RCC 7860 (cell line): ENCODE data around the gene PRUNE2.
A peak's percentile ranks its signal among the peaks of the same experiment; 100 is the strongest.

ENCODE experiments used
- DNase-seq: peaks from one replicate; pipeline ENCODE4 v3.0.0-alpha.2; 2015; ENCODE audit warnings: low spot score
- FAIRE-seq: peaks from 2 replicates; lab custom pipeline; 2012; peaks lifted over from hg19 to GRCh38; lab: Jason Lieb, UNC

The PRUNE2 gene

DNA sequence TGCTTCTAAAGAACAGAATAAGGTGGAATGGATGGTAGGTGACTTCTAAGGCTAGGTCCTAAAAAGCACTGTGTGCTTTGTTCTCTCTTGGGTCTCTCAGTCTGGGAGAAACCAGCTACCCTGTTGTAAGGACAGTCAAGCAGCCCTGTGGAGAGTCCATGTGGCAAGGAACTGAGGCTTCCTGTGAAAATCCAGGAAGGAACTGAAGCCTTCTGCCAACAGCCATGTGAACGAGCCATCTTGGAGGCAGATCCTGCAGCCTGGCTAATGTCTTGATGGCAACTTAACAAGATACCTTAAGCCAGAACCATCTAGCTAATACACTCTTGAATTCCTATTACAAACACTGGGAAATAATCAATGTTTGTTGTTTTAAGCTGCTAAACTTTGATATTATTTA, 241.8 kb downstream of the PRUNE2 start:
- no peak for DNase-seq
- no peak for FAIRE-seq

- no peak for FAIRE-seq
These were observed 243.2 kb downstream of the PRUNE2 start for GRCh38 chr9:76662476-76663281.

DNA sequence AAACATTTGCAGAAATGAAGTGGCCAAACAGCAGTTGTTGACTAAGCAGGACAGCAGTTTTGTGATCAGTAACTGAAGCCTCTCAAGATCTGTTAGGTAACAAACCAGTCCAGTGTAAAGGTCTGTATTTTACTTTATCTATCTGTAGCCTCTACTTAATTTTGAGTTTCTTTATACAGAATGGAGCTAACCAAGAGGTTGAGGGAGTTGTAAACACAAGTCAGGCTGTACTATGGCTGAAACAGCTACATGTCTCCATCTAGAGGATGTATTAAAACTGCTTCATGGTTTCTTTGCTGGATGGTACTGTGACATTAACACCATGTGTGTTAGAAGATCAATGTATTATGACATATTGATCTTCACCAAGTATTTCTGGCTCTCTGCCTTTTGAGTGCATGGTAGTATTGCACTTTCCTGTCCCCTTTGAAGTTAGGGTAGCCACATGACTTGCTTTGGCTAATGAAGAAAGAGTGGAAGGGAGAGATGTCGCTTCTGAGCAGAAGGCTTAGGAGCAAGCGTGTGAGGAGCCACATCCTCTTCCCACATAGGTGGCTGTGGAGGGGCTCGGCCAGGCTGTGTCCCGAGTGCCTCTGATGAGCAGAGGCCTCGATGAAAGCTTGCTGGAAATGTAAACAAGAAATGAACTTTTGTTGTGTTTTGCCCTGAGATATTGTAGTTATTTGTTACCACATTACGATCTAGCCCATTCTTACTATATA, 247.2 kb downstream of the PRUNE2 start:
- FAIRE-seq (peak; percentile 87), DNase-seq (peak; percentile 65)

More at GRCh38 chr9:76662476-76663281, 243.2 kb downstream of the PRUNE2 start:
- no peak for DNase-seq

DNA sequence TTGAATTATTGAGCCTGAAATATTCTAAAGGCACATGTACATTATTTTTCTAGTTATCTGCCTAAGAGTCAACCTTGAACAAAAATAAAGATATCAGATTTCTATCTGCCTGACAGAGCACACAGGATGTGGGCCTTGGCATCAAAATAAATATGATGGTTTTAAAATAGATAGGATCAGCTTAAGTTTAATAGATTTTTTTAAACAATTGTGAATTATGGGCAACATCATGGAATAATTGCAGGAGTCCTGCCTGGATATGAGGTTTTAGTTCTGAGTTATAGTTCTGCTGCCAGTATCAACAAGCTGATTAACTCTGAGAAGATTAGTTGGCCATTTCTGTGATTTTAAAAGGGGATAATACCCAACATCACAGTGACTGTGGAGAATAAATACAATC, 248.6 kb downstream of the PRUNE2 start:
- DNase-seq = no peak
- no peak for FAIRE-seq

GRCh38 chr9:76655971-76656370, 249.9 kb downstream of the PRUNE2 start:
- DNase-seq (no peak), FAIRE-seq (no peak)

- no peak for DNase-seq
- no peak for FAIRE-seq
These were observed 250.8 kb downstream of the PRUNE2 start for GRCh38 chr9:76655121-76655541.

DNA sequence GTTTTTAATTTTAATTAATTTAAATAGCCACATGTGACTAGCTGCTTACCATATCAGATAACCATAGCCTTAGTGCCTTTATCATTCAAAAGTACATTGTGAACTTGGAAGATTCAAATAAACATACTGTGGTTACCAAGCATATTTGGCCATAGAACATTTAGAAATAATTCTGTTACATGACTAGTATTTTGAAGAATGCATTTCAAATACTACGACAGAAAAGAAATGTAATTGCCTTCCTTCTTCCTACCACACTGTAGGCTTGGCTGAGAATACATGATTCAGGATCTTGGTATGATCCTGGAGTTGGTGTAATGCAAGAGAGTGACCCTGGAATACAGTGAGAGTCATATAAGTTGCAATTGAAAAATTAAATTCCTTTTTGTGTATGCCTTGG, 251.3 kb downstream of the PRUNE2 start:
- DNase-seq = peak; percentile 94
- peak; percentile 97 for FAIRE-seq

GRCh38 chr9:76654051-76654461, 251.9 kb downstream of the PRUNE2 start:
- no peak for DNase-seq
- FAIRE-seq = no peak

- FAIRE-seq (no peak), DNase-seq (peak; percentile 39)
These were observed 253.0 kb downstream of the PRUNE2 start for GRCh38 chr9:76652894-76653293.

DNA sequence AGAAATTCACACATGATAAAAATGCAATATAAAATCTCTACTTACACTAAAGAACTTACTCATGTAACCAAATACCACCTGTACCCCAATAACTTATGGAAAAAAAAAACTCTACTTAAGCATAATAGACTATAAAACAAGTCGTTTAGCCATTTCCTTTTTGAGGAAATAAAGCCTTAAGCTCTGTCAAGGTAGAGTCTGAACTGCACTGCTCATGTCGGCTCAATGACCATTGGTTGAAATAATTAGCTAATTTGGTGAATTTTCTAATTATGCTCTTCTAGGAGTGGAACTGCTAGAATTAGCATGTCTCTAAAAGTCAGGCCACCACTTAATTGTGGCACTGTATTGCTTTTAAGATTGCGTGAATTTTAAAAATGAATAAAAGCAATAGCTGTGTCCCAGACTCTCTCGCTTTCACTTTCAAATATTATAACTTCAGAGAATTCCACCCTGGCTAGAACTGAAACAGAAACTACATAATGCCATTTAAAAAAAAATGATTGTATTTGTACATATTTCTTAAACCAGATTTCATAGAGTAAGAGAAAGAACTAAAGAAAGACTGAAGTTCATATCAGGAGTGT, 254.7 kb downstream of the PRUNE2 start:
- DNase-seq = no peak
- no peak for FAIRE-seq

- FAIRE-seq = no peak
These were observed 255.2 kb downstream of the PRUNE2 start for GRCh38 chr9:76650692-76651091.

DNA sequence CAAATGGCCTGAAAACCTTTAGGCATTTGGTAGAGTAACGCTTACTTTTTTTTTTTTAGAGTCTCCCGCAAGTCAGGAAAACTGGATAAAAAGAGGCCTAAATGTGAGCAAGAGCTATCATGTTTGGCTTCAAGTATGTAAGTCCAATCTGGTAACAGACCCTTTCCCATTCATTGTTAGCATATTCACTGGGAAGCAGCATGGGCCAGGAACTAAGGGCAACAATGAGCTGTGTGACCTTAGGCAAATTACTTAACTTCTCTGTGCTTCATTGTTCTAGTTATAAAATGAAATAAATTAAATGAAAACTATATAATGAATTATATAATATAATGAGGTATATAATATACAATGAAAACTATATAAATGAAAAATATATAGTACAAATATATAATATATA, 256.0 kb downstream of the PRUNE2 start:
- DNase-seq (no peak), FAIRE-seq (peak; percentile 89)

More at GRCh38 chr9:76650692-76651091, 255.2 kb downstream of the PRUNE2 start:
- no peak for DNase-seq

DNA sequence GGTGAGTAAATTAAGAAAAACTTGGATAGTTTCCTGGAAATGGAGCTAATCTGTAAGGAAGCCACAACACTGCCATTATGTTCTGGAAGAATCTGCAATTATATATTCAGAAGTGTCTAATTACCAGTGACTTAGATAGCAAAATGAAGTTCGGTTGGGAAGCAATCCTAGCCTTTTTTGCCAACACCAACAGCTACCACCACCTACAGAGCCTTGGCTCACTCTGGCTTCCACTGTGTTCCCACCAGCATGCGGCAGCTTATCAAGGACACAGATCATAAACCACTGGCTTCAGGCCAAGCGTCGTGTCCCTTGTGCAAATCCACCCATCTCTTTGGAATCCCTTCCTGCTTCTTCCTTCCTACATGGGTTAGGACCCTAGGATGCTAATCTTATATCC, 259.7 kb downstream of the PRUNE2 start:
- DNase-seq = peak; percentile 32
- FAIRE-seq = peak; percentile 33

GRCh38 chr9:76644647-76645250, 261.2 kb downstream of the PRUNE2 start:
- DNase-seq = no peak
- FAIRE-seq = no peak

GRCh38 chr9:76644171-76644570, 261.7 kb downstream of the PRUNE2 start:
- DNase-seq (no peak), FAIRE-seq (no peak)

DNA sequence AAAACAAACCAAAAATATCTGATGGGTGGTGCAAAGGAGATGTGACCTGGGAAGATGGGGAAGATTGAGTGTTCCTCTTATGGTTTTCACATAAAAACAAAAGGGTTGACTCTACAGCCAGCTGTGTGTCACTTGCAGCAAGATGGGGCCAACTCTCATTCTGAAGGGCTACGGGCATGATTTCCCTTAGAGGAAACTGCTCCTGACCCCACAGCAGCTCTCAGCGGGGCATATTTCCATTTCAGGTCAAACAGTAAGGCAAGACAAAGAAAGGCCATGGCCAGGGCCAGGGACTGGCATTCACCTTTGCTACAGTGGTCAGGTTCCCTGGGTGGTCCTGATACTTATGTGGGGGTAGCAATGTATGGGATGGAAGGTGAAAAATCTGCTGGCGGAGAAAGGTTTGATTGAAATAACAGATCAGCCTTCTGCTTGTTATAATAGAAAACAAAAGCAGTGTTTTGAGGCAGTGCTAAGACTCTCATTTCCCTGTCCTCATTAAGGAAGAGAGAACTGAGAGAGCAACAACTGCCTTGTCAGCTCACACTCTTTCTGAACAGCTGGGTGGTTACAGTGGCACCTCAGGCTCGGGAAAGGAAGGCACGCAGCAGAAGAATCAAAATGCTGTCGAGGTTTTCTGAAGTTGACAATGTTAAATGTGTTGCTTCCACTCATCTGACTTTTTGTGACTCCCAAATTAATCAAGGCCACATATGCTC, 262.4 kb downstream of the PRUNE2 start:
- FAIRE-seq = no peak
- DNase-seq = no peak

DNA sequence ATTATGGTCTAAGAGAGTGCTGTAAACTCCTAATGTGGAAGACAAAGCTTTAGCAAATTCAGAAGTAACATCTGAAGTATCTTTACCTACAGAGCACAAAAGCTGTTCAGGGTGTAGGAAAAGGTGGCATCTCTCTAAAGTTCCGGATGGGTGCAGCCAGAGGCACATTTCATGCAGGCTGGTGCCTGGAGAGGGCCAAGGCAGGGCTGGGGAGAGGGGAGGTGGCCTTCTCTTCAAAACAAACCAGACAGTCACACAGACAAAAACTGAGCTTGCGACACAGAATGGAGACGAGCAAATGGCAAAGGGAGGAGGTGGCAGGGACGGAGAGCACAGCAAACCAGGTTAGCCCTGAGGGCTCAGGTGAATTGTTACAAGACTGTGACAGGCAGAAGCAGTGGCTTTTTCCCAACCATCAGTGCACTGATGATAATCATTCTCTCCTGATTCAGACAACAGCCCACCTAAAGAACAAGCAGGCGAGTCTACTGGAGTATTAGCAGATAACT, 263.2 kb downstream of the PRUNE2 start:
- FAIRE-seq (no peak), DNase-seq (no peak)

- DNase-seq (no peak), FAIRE-seq (no peak)
These were observed 263.8 kb downstream of the PRUNE2 start for GRCh38 chr9:76642074-76642473.

GRCh38 chr9:76638001-76638400, 267.9 kb downstream of the PRUNE2 start:
- DNase-seq = no peak
- no peak for FAIRE-seq

DNA sequence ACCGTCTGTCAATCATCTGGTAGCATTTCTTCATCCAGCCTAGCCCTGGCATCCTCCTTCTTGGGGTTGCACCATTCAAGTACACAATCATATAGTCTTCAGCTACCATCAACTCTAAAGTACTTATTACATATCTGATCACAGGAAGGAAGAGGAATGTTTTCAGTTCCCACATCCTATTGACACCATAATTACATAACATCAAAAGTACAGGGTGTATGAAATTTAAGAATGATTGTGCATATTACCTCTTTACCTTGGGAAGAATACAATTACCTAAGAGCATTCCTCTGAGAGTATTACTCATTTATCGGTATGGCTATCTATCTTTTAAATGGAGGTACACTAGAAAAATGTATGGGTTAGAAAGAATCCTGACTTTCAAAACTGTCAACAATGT, 268.5 kb downstream of the PRUNE2 start:
- DNase-seq (no peak), FAIRE-seq (no peak)
